Fibroblast of villous mesenchyme (primary cell): Measurements from ENCODE around the gene RAD51B. TPM values are rescaled to one million over a fixed set of nuclear protein-coding genes. Genes with fewer than 3 reads are reported as not detected.
A peak's percentile ranks its signal among the peaks of the same experiment; 100 is the strongest.

Source experiments
- DNase-seq: peaks from one replicate; pipeline ENCODE4 v3.0.0-alpha.2; 2010; ENCODE audit warnings: low read depth
- H3K4me3 ChIP-seq: 2 replicates; pipeline ENCODE4 v1.5.1; 2011; ENCODE audit warnings: low read depth, mild to moderate bottlenecking, low read length
- CTCF ChIP-seq: IDR thresholded peaks from 2 replicates; pipeline ENCODE4 v1.5.1; 2012; ENCODE audit warnings: low read depth, mild to moderate bottlenecking, low read length; ENCODE audit not compliant: insufficient read depth
- total RNA-seq: library from RNA; depleted of rRNA; stranded (reverse); fragments of >200 nt; gene quantifications from 2 replicates; pipeline ENCODE4 v1.2.3, GENCODE V29; 2012

RAD51B gene
- total RNA-seq, 1 donor = 22.0 TPM

DNA sequence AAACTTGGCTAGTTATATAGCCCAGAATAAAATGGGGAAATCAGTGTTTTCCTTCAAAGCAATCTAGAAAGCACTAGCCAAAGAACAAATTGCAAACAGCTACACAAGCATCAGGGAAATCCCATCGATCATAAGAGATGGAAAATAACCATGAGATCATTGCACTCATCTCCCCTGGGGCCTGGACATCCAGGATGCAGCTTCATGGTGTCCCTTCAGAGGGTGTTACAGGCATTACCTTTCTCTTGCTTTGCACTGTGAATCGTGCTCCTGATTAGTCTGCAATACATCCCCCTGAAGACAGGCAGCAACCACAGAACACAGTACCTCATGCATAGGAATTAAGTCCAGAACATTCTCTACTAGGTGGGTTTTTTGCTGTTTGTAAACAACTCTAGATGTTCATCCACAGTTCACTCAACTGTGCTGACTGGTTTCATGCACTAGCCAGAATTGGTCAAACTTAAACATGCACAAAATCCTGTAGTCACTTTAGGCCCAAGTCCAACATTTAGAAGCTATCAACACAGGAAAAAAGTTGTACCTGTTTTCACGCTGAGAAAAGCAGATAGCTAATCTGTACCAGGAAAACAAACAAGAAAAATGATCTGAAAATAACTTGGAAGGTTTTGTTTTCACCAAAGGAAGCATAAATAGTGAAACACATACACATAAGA lies 853.2 kb downstream of the RAD51B start:
- peak; percentile 27 for DNase-seq
- TF ChIP-seq CTCF = peak; percentile 7

GRCh38 chr14:68673464-68673863 lies 853.9 kb downstream of the RAD51B start:
- DNase-seq = no peak
- no peak overlapping the region for H3K4me3 ChIP-seq
- TF ChIP-seq CTCF = no peak

More for the DNA sequence above, 853.2 kb downstream of the RAD51B start:
- H3K4me3 ChIP-seq = no peak overlapping the region

- no peak for DNase-seq
- no peak overlapping the region for H3K4me3 ChIP-seq
- TF ChIP-seq CTCF = no peak
Observed at GRCh38 chr14:68674538-68675232, 855.1 kb downstream of the RAD51B start.

- H3K4me3 ChIP-seq = no peak overlapping the region
- no peak for TF ChIP-seq CTCF
- DNase-seq = no peak
Observed at GRCh38 chr14:68675233-68675577, 855.6 kb downstream of the RAD51B start.

DNA sequence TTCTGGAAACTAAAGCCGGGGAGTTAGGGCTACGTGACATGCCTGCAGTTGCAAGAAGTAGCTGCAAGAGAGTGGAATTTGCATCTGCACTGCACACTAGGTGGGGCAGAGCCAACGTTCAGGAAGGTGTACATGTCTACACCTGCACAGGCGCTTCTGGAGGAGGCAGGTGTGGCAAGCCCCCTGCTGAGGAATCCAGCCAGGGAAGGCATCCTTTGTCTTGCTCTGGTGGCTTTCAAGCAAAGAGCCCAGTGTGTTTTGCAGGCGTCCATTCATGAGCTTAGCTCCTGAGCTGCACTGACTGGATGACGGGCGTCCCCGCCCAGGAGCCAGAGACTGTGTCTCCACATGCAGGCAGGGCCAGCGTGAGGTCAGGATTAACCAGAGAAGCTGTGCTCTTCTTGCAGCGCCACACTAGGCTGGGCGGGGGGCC lies 856.9 kb downstream of the RAD51B start:
- H3K4me3 ChIP-seq = no peak overlapping the region
- no peak for DNase-seq
- no peak for TF ChIP-seq CTCF

DNA sequence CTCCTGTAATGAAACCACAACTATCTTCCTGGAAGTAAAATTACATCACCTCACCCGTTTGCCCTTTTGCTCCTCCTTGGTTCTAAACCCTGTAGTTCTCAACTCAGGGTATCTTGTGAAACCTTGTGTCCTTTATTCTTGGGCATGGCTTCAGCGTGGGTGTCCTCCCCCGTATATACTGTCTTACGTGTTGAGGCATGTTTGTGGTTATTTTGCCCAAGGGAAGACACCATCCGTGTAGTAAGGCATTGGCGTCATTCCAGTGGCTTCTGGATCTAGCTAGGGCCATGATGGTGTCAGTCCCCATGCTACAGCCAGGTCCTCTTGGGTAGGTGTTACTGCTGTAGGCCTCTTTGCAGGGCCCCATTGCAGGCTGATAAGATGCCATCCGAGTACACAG lies 857.9 kb downstream of the RAD51B start:
- H3K4me3 ChIP-seq = no peak overlapping the region
- no peak for DNase-seq
- TF ChIP-seq CTCF = no peak
